Vagina (tissue), 2 donors: Measurements from ENCODE around the gene PIH1D1. TPM values are rescaled to one million over a fixed set of nuclear protein-coding genes. Genes with fewer than 3 reads are reported as not detected.

Experiments used
- DNase-seq, 2 donors: peaks; one replicate each; pipeline ENCODE4 v3.0.0-alpha.2; 2017; ENCODE audit errors: extremely low spot score in 2 of 2
- H3K27ac ChIP-seq: fragments of 200-600 bp; sonication (generic); one replicate; pipeline ENCODE4 v1.5.1; 2019
- H3K27me3 ChIP-seq: fragments of 200-600 bp; sonication (generic); one replicate; pipeline ENCODE4 v1.5.1; 2019
- H3K36me3 ChIP-seq, 2 donors: fragments of 200-600 bp; sonication (generic); one replicate each; pipeline ENCODE4 v1.5.1; 2017 to 2019
- H3K4me1 ChIP-seq: fragments of 200-600 bp; sonication (generic); one replicate; pipeline ENCODE4 v1.5.1; 2019
- H3K4me3 ChIP-seq, 2 donors: fragments of 200-600 bp; sonication (generic); 1 replicate in 1 of 2; 2 replicates in 1 of 2; pipeline ENCODE4 v1.5.1; 2016 to 2019
- H3K9me3 ChIP-seq: fragments of 200-600 bp; sonication (generic); one replicate; pipeline ENCODE4 v1.5.1; 2019
- POLR2A ChIP-seq, 2 donors: fragments of 450-650 bp; IDR thresholded peaks; one replicate each; pipeline ENCODE4 v1.6.1; 2017; ENCODE audit warnings: antibody characterized with exemption in 2 of 2, mild to moderate bottlenecking in 2 of 2, moderate library complexity in 2 of 2
- POLR2AphosphoS5 ChIP-seq, 2 donors: sonication (generic); formaldehyde crosslinking; IDR thresholded peaks; one replicate each; pipeline ENCODE4 v1.9.0; 2017; ENCODE audit warnings: antibody characterized with exemption in 2 of 2, mild to moderate bottlenecking in 2 of 2, low read depth in 1 of 2; ENCODE audit not compliant: insufficient read depth in 1 of 2
- intact Hi-C: fragments of 100-400 bp; cut with DNase I; formaldehyde crosslinking; loops from one replicate; pipeline ENCODE4 v1.15.1; 2023
- total RNA-seq: library from RNA; depleted of rRNA; stranded (reverse); fragments of >200 nt; gene quantifications from one replicate; pipeline ENCODE4 v1.2.3, GENCODE V29; 2016
- TF ChIP-seq, protein P1 (sequence below), 3 experiments: fragments of 450-650 bp in 2 of 3; fragments of 200-600 bp in 1 of 3; sonication (generic) in 1 of 3; IDR thresholded peaks; one replicate each; pipeline ENCODE4 v1.5.1; 2017 to 2019; ENCODE audit warnings: antibody characterized with exemption in 3 of 3, mild to moderate bottlenecking in 2 of 3, moderate library complexity in 2 of 3

PIH1D1 gene
- total RNA-seq, 1 donor from 2014 or later: 96.3 TPM

DNA sequence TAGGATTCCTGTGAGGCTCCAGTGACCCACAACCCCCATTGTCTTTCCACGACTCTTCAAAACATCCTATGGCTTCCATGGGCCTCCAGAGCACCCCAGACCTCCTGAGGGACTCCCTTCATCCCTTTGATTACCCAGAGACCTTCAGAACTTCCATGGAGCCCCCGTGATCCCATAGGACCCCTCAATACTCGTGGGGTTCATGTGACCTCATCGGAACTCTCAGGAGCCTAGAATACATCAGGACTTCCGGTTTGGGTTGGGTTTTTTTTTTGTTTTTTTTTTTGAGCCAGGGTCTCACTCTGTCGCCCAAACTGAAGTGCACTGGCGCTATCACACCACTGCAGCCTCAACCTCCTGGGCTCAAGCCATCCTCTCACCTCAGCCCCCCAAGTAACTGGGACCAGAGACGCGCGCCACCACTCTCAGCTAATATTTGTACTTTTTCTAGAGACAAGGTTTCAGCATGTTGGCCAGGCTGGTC is 2.2 kb upstream of the PIH1D1 start:
- Histone ChIP-seq H3K27me3 (no peaks in the 10 kb centered on the region), H3K4me3 (peak overlapping the region; percentile 53 to 69), H3K9me3 (no peaks in the 10 kb centered on the region), H3K36me3 (peaks cover 0 to 7% of the 10 kb centered on the region in 2 donors), H3K27ac (peak overlapping the region; percentile 95), H3K4me1 (peaks cover 55% of the 10 kb centered on the region)
- intact Hi-C loops: no loop called here
- DNase-seq: no peak
- TF ChIP-seq, protein P1, sequence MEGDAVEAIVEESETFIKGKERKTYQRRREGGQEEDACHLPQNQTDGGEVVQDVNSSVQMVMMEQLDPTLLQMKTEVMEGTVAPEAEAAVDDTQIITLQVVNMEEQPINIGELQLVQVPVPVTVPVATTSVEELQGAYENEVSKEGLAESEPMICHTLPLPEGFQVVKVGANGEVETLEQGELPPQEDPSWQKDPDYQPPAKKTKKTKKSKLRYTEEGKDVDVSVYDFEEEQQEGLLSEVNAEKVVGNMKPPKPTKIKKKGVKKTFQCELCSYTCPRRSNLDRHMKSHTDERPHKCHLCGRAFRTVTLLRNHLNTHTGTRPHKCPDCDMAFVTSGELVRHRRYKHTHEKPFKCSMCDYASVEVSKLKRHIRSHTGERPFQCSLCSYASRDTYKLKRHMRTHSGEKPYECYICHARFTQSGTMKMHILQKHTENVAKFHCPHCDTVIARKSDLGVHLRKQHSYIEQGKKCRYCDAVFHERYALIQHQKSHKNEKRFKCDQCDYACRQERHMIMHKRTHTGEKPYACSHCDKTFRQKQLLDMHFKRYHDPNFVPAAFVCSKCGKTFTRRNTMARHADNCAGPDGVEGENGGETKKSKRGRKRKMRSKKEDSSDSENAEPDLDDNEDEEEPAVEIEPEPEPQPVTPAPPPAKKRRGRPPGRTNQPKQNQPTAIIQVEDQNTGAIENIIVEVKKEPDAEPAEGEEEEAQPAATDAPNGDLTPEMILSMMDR (IDR thresholded peaks at IDR 0.05): no peak
- TF ChIP-seq POLR2A (IDR thresholded peaks at IDR 0.05) (no peak), POLR2AphosphoS5 (IDR thresholded peaks at IDR 0.05; ENCODE audit: insufficient read depth in 1 of 2, low read depth in 1 of 2) (no peak)

DNA sequence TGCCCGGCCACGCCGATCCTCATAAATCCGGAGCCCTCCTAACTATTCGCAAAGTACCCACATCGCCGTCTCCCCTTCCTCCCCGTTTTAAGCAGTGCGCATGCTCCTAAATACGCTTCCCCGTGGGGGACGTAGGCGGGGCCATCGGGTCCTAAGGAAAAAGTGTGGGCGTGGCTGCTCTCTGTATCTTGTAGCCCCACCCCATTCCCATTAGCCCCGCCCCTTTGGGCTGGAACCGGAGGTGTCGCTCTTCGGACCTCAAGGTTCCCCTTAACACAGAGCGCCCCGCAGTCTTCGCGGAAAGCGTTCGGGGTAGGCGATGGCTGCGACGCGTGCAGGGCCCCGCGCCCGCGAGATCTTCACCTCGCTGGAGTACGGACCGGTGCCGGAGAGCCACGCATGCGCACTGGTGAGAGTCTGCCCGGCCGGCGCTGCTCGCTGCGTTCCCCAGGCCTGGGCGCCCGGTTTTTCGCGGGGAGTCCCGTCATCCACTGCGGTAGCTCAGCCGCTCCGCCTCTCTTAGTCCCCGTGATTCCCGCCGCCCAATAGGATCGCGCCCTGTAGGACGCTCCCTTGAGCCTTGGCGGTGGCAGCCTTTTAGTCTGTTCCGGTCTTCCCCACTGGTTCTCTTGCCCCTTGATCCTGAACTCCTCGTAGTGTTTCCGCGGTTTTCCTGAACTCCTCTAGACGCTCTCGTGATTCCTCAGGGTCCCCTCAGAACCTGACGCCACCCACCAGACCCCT is 1.6 kb upstream of the PIH1D1 start, which contains the start of gene ALDH16A1:
Gene ALDH16A1, plus strand, starts transcription at position 213 of the 744 bp plus-strand sequence. Its CDS starts 107 bp downstream, at position 320.
- peak within 1 kb of the TSS; percentile 65 to 69 for H3K4me3 ChIP-seq
- TF ChIP-seq POLR2A (IDR thresholded peaks at IDR 0.05) (peak in 1 of 2 donors; percentile 81), POLR2AphosphoS5 (IDR thresholded peaks at IDR 0.05; ENCODE audit: insufficient read depth in 1 of 2, low read depth in 1 of 2) (peak; percentile 90 to 91)
- TF ChIP-seq, protein P1 (IDR thresholded peaks at IDR 0.05): no peak
- peaks cover 49% of the 10 kb centered on the region for H3K4me1 ChIP-seq
- no peaks in the 10 kb centered on the region for H3K9me3 ChIP-seq
- intact Hi-C loops: no loop called here
- H3K36me3 ChIP-seq: peaks cover 0 to 10% of the 10 kb centered on the region in 2 donors
- H3K27me3 ChIP-seq: no peaks in the 10 kb centered on the region
- peak in 1 of 2 donors; percentile 99 for DNase-seq
- H3K27ac ChIP-seq: peak within 1 kb of the TSS; percentile 95

DNA sequence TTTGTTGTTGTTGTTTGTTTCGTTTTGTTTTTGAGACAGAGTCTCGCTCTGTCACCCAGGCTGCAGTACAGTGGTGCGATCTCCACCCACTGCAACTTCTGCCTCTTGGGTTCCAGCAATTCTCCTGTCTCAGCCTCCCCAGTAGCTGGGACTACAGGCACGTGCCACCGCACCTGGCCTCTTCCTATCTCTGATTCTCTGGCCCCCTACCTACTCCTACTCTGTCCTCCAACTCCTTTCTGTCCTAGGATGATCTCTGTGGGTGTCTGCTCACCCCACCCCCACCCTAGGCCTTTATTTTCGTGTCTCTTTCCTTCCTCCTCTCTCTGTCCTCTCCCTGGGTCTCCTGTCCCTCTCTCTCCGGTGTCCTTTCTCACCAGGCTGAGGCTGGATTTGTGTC is 1.2 kb downstream of the PIH1D1 start:
- Histone ChIP-seq H3K4me1 (peaks cover 50% of the 10 kb centered on the region), H3K27ac (no peak overlapping the region), H3K4me3 (no peak overlapping the region), H3K27me3 (no peaks in the 10 kb centered on the region), H3K9me3 (no peaks in the 10 kb centered on the region), H3K36me3 (peaks cover 0 to 10% of the 10 kb centered on the region in 2 donors)
- TF ChIP-seq POLR2A (IDR thresholded peaks at IDR 0.05) (no peak), POLR2AphosphoS5 (IDR thresholded peaks at IDR 0.05; ENCODE audit: insufficient read depth in 1 of 2, low read depth in 1 of 2) (no peak)
- DNase-seq: no peak
- intact Hi-C loops: no loop called here

DNA sequence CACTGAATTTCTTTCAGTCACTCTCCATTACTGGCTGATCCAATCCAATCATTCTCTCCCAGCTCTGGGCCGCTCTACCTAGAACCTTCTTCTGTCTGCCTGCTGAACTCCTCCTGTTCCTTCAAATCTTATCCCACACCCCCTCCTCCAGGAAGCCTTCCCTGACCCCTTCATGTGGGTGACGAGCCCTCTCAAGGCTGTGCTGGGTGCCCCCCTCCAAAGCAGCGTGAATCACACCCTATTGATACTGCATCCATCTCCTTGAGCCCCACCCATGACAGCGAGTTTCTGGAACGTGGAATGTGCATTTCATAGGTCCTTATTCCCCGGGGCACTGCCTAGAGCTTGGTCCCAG is 3.2 kb downstream of the PIH1D1 start:
- no peak overlapping the region for H3K4me3 ChIP-seq
- H3K27me3 ChIP-seq: no peaks in the 10 kb centered on the region
- peaks cover 31% of the 10 kb centered on the region for H3K4me1 ChIP-seq
- no peak for DNase-seq
- intact Hi-C loops: loop anchor here (10.0 kb wide), 2 partner anchors 84 to 224 kb away; partner anchors contain the start of genes DKKL1 and TEAD2
- TF ChIP-seq POLR2A (IDR thresholded peaks at IDR 0.05) (no peak), POLR2AphosphoS5 (IDR thresholded peaks at IDR 0.05; ENCODE audit: insufficient read depth in 1 of 2, low read depth in 1 of 2) (no peak)
- TF ChIP-seq, protein P1 (IDR thresholded peaks at IDR 0.05): no peak
- H3K36me3 ChIP-seq: peaks cover 0 to 10% of the 10 kb centered on the region in 2 donors
- no peaks in the 10 kb centered on the region for H3K9me3 ChIP-seq
- H3K27ac ChIP-seq: no peak overlapping the region

DNA sequence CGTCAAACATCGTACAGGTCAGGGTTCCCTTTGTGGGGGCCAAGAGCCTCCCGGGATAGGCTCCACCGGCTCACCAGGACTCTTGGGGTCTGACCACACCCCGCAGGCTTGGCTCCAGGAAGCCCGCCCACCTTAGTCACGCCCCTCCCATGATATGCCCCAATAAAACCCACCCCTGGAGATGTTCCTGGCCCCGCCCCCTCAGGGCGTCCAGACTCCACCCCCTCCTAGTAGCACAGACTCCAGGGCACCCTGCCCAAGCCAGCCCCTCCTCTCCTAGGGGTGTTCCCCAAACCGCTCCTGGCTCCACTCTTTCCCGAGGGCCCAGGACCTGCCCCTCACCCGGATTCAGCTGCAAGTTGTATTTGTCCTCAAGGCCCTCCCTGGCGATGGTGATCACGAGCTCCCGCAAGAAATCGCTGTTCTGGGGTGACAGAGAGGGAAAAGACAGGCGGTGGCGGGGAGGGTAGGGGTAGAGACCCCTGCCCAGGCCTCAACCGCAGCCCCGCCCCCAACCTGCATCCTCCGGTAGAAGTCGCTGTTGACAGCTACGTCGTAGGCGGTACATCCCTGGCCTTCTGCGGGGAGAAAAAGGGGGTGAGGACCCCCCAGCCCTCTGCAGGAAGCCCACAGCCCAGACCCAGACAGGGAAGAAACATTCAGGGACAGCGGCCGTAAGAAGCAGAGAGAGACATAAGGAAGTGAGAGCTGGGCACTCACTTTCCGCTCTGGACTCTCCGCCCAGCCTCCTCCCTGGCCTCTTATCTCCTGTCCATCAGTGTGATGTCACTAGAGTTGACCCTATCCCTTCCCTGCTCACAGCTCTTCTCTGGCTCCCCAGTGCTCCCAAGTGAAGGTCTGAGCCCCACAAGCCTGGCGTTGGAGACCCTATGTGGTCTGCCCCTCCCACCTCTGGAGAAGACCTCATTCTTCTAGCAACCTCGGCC is 3.9 kb downstream of the PIH1D1 start:
- H3K4me1 ChIP-seq: peaks cover 31% of the 10 kb centered on the region
- no peak for DNase-seq
- no peak overlapping the region for H3K4me3 ChIP-seq
- H3K9me3 ChIP-seq: no peaks in the 10 kb centered on the region
- no peaks in the 10 kb centered on the region for H3K27me3 ChIP-seq
- H3K36me3 ChIP-seq: peaks cover 0 to 10% of the 10 kb centered on the region in 2 donors
- H3K27ac ChIP-seq: peak overlapping the region; percentile 44
- intact Hi-C loops: loop anchor here (10.0 kb wide), 2 partner anchors 83 to 223 kb away; partner anchors contain the start of genes DKKL1 and TEAD2
- TF ChIP-seq, protein P1 (IDR thresholded peaks at IDR 0.05): no peak
- no peak for TF ChIP-seq POLR2AphosphoS5 (IDR thresholded peaks at IDR 0.05; ENCODE audit: insufficient read depth in 1 of 2, low read depth in 1 of 2)
- TF ChIP-seq POLR2A (IDR thresholded peaks at IDR 0.05): no peak
